Upper lobe of left lung (tissue), 6 donors: ENCODE measurements around the gene CRISP3. TPM values are rescaled to one million over a fixed set of nuclear protein-coding genes. Genes with fewer than 3 reads are reported as not detected.
"Not testable (repeated sequence)": the region's sequence is repeated elsewhere in the genome, so short reads cannot be mapped to it uniquely, and the experiment has no call there.

Experiments
- ATAC-seq, 2 donors: fragments of 200-7000 bp; cut with Tn5 transposase; one replicate each; pipeline ENCODE4 v1.9.1; 2022; ENCODE audit warnings: mild to moderate bottlenecking in 2 of 2, moderate library complexity in 2 of 2; ENCODE audit not compliant: low FRiP score in 2 of 2
- DNase-seq, 2 donors: peaks; one replicate each; pipeline ENCODE4 v3.0.0-alpha.2; 2019 to 2020
- H3K27ac ChIP-seq, 4 donors: fragments of 200-600 bp; sonication (generic); one replicate each; pipeline ENCODE4 v1.5.1; 2016 to 2019
- H3K27me3 ChIP-seq, 4 donors: fragments of 200-600 bp; sonication (generic); one replicate each; pipeline ENCODE4 v1.5.1; 2017 to 2019
- H3K36me3 ChIP-seq, 4 donors: fragments of 200-600 bp; sonication (generic); one replicate each; pipeline ENCODE4 v1.5.1; 2016 to 2019
- H3K4me1 ChIP-seq, 4 donors: fragments of 200-600 bp; sonication (generic); one replicate each; pipeline ENCODE4 v1.5.1; 2018 to 2019
- H3K4me3 ChIP-seq, 4 donors: fragments of 200-600 bp; sonication (generic); one replicate each; pipeline ENCODE4 v1.5.1; 2017 to 2019; ENCODE audit warnings: mild to moderate bottlenecking in 2 of 4, moderate library complexity in 1 of 4
- H3K9me3 ChIP-seq, 4 donors: fragments of 200-600 bp; sonication (generic); one replicate each; pipeline ENCODE4 v1.5.1; 2018 to 2019
- CTCF ChIP-seq, 6 experiments: fragments of 450-650 bp in 4 of 6; fragments of 200-600 bp in 2 of 6; sonication (generic) in 2 of 6; IDR thresholded peaks; one replicate each; pipeline ENCODE4 v1.5.1; 2016 to 2019; ENCODE audit warnings: antibody characterized with exemption in 6 of 6
- EP300 ChIP-seq, 4 donors: sonication (generic); formaldehyde crosslinking; IDR thresholded peaks; one replicate each; pipeline ENCODE4 v1.5.1; 2017; ENCODE audit warnings: antibody characterized with exemption in 4 of 4, control low read depth in 2 of 4
- POLR2A ChIP-seq, 4 donors: fragments of 450-650 bp; IDR thresholded peaks; one replicate each; pipeline ENCODE4 v1.5.1; 2016 to 2017; ENCODE audit warnings: antibody characterized with exemption in 4 of 4, mild to moderate bottlenecking in 2 of 4
- POLR2AphosphoS5 ChIP-seq, 2 donors: sonication (generic); formaldehyde crosslinking; IDR thresholded peaks; one replicate each; pipeline ENCODE4 v1.5.1; 2017; ENCODE audit warnings: antibody characterized with exemption in 2 of 2
- WGBS, 2 donors: methylation state at CpG; one replicate each; pipeline ENCODE4 v1.1.5; 2017 to 2018; 5-methylcytosine and 5-hydroxymethylcytosine counted together
- total RNA-seq, 6 donors: library from RNA; depleted of rRNA in 4 of 6; stranded (reverse); fragments of >200 nt in 4 of 6; gene quantifications; one replicate each; pipeline versions ENCODE4 v1.1.0 to v1.2.1, GENCODE V29; 2016 to 2021
- donor health status: DM: no; HTN: no; CAD: no; lungs with moderate emphysema.
- donor health status: DM: no; HTN: yes; CAD: no; lungs with severe emphysema.

The CRISP3 gene
- total RNA-seq, 6 donors from 2014 or later: 0.20 to 1.4 (median 0.81) TPM; not detected in 1

- ATAC-seq (no peak), DNase-seq (no peak)
- Histone ChIP-seq H3K4me3 (no peak overlapping the region), H3K4me1 (no peaks in the 10 kb centered on the region), H3K9me3 (no peaks in the 10 kb centered on the region), H3K36me3 (no peaks in the 10 kb centered on the region), H3K27ac (no peak overlapping the region), H3K27me3 (no peaks in the 10 kb centered on the region)
- no peak for TF ChIP-seq CTCF (IDR thresholded peaks at IDR 0.05)
- TF ChIP-seq POLR2A (IDR thresholded peaks at IDR 0.05): no peak
- TF ChIP-seq EP300 (IDR thresholded peaks at IDR 0.05): no peak
- no peak for TF ChIP-seq POLR2AphosphoS5 (IDR thresholded peaks at IDR 0.05)
- 81 to 88% methylated on average over 3 of the region's 3 CpGs for WGBS, 2 donors
These were observed 11.4 kb downstream of the CRISP3 start for GRCh38 chr6:49732781-49733180.

DNA sequence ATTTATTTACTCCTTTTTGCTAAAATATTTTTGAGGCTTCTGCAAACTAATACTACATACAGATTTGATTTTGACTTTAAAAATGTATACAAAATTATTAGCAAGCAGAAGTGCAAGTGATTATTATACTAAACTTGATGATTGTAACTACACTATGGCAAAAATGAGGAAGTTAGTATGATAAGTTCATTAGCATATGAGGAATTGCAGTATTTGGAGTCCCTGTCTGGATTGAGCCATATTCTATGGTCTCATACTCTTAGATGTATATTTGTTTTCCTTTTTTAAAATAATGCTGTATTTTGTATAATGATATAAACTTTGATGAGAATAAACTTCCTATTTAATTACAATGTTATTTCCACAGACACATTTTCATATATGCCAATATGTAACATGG lies 13.9 kb downstream of the CRISP3 start:
- no peaks in the 10 kb centered on the region for H3K27me3 ChIP-seq
- H3K4me3 ChIP-seq: no peak overlapping the region
- H3K4me1 ChIP-seq: no peaks in the 10 kb centered on the region
- ATAC-seq: no peak
- no peaks in the 10 kb centered on the region for H3K36me3 ChIP-seq
- no peak for DNase-seq
- no peak for TF ChIP-seq POLR2A (IDR thresholded peaks at IDR 0.05)
- TF ChIP-seq CTCF (IDR thresholded peaks at IDR 0.05): no peak
- TF ChIP-seq POLR2AphosphoS5 (IDR thresholded peaks at IDR 0.05): no peak
- no peak for TF ChIP-seq EP300 (IDR thresholded peaks at IDR 0.05)
- no peak overlapping the region for H3K27ac ChIP-seq
- H3K9me3 ChIP-seq: no peaks in the 10 kb centered on the region

GRCh38 chr6:49723917-49724316 lies 20.3 kb downstream of the CRISP3 start:
- H3K9me3 ChIP-seq, ATAC-seq, DNase-seq, H3K4me3 ChIP-seq, H3K4me1 ChIP-seq, H3K27me3 ChIP-seq, H3K36me3 ChIP-seq, H3K27ac ChIP-seq: not testable (repeated sequence)
- 78 to 83% methylated on average over 4 of the region's 4 CpGs for WGBS, 2 donors

GRCh38 chr6:49721297-49721696 lies 22.9 kb downstream of the CRISP3 start:
- no peaks in the 10 kb centered on the region for H3K4me1 ChIP-seq
- H3K27me3 ChIP-seq: no peaks in the 10 kb centered on the region
- no peaks in the 10 kb centered on the region for H3K36me3 ChIP-seq
- WGBS, 2 donors: 74 to 77% methylated on average over 2 of the region's 2 CpGs
- ATAC-seq: no peak
- no peak overlapping the region for H3K4me3 ChIP-seq
- H3K27ac ChIP-seq: no peak overlapping the region
- no peak for DNase-seq
- no peak for TF ChIP-seq EP300 (IDR thresholded peaks at IDR 0.05)
- no peak for TF ChIP-seq POLR2A (IDR thresholded peaks at IDR 0.05)
- no peak for TF ChIP-seq CTCF (IDR thresholded peaks at IDR 0.05)
- TF ChIP-seq POLR2AphosphoS5 (IDR thresholded peaks at IDR 0.05): no peak
- no peaks in the 10 kb centered on the region for H3K9me3 ChIP-seq

- ATAC-seq (no peak), DNase-seq (no peak)
- no peak overlapping the region for H3K27ac ChIP-seq
- no peaks in the 10 kb centered on the region for H3K9me3 ChIP-seq
- WGBS, 2 donors: 86 to 88% methylated on average over 7 of the region's 7 CpGs
- no peaks in the 10 kb centered on the region for H3K4me1 ChIP-seq
- H3K27me3 ChIP-seq: no peaks in the 10 kb centered on the region
- no peaks in the 10 kb centered on the region for H3K36me3 ChIP-seq
- no peak overlapping the region for H3K4me3 ChIP-seq
- TF ChIP-seq POLR2AphosphoS5 (IDR thresholded peaks at IDR 0.05): no peak
- TF ChIP-seq CTCF (IDR thresholded peaks at IDR 0.05): no peak
These were observed 23.8 kb downstream of the CRISP3 start for GRCh38 chr6:49720372-49720771.
